Effector CD4-positive, alpha-beta T cell (primary cell): ENCODE results near the gene LY9.
"Not testable (repeated sequence)": the region's sequence is repeated elsewhere in the genome, so short reads cannot be mapped to it uniquely, and the experiment has no call there.

Experiments used
- DNase-seq: peaks from one replicate; pipeline ENCODE4 v3.0.0-alpha.2; 2020

The LY9 gene

GRCh38 chr1:160774886-160775719 lies 20.9 kb upstream of the LY9 start:
- DNase-seq, result no peak

DNA sequence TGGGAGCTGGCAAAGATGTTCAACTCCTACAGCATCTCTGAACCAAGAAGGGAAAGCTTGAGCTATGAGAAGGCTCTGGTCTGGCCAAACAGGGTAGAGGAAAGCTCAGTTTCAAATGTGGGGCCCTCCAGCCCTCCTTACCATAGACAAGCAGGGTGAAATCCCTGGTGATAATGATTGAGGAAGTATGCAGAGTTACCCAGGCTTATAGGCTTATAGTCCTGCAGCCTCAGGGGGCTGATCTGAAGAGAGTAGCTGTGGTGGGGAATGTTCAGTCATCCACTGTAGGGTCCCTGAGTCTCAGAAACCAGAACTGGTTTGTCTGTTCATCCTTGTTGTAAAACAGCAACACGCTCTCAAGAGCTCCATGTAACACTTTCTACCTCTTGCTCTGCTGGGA lies 19.8 kb upstream of the LY9 start:
- DNase-seq, result no peak

- DNase-seq, result no peak
Measured at GRCh38 chr1:160777486-160778089, 18.4 kb upstream of the LY9 start.

DNA sequence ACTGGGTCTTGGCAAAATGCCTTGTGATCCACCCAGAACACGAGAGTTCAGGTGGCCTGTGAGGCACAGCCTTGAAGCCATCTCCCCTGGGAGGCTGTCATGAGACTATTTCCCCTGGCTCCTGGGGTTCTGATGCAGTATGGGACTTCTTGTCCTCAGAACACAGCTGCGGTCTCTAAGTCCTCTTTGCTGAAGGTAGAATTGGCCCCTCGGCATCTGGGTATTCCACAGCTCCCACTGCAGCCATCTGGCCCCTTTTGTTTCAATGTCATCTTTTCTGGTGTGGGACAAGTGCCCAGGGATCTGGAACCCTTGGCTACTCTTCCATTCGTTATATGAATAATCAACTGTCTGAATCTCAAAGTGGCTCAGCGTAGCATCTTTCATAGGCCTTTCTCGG lies 17.0 kb upstream of the LY9 start:
- no peak for DNase-seq

DNA sequence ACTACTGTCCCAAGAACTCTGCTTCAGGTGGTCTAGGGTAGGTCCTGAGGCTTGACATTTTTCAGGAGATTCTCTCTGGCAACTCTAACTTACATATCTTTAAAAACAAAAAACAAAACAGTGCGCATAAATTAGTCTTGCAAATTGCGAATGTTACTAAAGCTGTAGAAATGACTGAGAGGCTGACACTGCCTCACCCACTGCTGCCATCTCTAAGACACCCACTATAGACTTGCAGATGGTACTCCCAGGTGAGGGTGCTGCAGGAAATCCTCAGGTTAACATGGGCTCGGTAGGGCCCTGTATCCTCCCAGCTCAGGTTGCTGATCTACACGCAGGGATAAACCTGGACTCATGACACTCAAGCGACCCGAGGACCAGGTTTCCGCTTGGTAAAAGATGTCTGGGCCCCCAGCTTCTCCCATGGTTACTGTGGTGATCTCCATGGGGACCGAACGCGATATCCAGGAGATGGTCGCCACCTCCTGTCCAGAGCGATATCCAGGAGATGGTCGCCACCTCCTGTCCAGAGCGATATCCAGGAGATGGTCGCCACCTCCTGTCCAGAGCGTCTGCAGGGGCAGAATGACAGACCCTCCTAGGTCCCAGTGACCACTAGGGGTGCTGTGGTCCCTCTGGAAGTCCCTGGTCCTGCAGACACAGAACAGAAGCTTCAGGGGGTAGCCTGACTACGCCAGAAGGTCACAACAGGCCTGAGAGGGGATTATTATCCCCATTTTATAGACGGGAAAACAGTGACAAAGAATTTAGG lies 16.2 kb upstream of the LY9 start:
- DNase-seq, result peak; percentile 26

GRCh38 chr1:160780398-160780755 lies 15.6 kb upstream of the LY9 start:
- DNase-seq, result no peak

DNA sequence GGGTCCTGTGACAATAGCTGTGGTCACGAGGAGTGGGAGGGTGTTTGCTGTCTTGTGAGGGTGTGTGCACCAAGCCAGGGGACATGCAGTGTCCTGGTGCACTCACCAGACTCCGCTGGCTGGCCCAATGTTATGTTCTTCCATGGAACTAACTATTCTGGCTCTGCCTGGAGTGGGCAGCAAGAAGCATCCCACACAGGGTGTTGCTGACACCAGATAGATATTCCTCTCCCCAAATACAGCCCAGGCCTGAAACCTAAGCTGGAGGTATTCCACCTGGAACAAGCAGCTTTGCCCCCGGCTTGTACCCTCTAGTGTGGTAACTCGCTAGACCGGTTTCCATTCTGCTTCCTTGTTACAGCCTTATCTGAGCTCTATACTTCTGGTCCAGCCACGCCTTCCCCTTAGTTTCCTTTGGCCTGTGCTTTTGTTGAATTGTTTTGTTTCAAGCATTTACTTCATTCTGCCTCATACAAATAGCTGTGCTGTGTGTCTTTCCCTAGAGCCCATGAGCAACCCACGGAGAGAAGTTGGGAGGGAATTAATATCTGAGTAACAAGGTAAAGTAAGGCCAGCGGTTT lies 14.7 kb upstream of the LY9 start:
- no peak for DNase-seq

DNA sequence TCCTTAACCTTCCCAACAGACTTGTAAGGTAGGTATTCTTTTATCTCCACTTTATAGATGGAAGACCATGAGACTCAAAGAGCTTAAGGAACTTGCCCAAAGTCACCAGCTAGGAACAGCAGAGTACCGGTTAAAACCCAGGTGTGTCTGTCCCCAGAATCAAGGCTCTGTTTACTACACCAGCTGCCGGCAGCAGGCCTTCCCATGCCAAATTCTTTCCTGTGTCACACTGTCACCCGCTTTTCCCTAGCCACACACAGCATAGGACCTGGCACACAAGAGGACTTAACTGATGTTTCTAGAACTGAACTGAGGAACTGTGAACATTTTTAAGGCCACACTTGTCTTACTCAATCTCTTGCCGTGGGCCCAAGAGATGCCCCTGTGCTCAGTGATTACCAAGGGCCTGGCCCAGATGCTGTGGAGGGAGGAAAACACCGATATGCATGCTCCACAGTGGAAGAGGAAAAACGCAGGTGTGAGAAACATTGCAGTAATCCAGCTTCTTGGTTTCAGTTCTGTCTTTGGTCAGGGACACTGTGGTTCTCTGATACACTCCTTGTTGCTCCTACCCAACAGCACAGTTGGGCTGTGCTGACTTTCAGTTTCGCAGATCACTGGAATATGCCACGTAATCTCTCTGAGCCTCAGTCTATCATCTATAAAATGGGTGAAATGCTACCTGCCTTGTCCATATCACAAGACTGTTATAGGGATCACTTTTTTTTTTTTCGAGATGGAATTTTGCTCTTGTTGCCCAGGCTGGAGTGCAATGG lies 13.9 kb upstream of the LY9 start:
- DNase-seq, result no peak

- DNase-seq, result not testable (repeated sequence)
Measured at GRCh38 chr1:160782988-160783765, 12.8 kb upstream of the LY9 start.

DNA sequence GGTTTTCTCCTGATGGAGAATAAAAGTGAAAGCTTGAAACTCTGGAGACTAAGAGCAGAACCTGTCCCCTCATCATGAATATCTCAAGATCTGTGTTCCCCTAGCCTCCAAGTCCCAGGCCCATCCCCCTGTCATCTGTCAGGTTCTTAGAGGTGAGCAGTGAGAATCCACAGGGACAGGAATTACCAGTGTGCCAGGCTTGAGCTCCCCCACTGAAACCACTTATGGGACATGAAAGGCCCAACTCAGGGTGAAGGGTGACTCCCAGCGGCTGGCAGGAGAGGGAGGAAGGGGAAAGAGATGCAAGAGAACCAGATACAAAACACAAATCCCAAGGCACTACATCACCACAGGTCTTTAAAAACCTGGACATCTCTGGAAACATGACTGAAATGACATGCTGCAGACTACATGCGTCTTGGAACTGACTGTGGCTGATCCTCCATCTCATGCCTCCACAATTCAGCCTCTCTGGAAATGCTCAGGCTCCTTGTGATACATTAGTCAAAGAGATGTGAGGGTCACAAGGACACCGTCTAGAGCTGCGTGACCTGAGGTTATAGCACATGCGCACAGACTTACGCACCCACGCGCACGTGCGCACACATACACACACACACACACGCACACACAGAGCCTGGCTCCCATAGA lies 6.8 kb upstream of the LY9 start:
- DNase-seq, result no peak

DNA sequence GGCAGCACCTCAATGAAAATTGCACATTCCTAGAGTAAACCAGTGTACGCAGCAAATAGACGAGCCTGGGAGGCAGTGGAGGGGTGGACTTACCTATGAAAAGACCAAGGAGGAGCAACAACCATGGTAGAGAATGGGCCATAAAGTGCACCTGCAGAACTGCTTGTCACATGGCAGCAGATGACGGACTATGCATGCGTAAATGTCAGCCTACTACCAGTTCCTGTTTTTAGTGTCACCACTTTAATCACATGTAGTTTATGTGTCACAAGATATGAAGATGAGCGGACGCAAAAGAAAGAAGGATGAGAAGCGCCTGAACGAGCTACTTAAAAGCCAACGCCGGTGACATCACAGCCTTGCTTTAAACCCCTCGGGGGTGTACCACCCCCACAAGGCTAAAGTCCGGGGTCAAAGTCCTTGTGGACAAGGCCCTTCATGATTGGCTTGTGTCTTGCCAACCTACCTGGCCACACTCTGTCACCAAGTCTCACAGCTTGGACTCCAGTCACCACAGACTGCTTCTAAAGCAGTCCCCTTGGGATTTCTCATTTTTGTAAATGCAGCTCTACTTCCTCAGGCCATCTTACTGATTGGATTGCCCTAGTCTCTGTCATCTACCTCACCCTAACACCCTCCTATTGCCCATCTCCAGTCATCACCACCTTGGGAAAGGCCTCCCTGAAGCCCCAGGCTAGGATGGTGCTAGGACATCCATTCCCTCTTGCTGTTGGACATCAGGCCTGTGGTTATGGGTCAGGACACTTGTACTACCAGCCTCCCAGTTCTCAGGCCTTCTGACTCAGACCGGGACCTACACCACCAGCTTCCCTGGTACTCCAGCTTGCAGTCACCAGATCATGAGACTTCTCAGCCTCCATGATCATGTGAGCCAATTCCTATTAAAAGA lies 6.0 kb upstream of the LY9 start:
- no peak for DNase-seq

DNA sequence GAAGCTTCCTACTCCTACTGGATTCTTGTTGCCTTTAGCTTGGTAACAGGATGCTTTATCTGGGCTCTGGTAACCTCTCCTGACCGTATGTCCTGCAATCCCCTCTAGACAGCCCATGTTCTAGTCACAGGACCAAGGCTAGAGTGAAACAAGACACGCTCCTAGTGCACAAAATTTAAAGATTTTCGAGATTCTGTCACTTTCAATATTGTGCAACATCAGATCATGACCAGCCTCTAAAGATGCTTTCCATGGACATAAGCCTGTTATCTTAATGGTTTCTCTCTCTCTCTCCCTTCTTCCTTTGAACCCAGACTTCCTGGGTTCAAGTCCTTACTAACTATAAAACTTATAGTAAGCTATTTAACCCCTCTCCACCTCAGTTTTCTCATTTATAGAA lies 1.6 kb upstream of the LY9 start:
- no peak for DNase-seq

DNA sequence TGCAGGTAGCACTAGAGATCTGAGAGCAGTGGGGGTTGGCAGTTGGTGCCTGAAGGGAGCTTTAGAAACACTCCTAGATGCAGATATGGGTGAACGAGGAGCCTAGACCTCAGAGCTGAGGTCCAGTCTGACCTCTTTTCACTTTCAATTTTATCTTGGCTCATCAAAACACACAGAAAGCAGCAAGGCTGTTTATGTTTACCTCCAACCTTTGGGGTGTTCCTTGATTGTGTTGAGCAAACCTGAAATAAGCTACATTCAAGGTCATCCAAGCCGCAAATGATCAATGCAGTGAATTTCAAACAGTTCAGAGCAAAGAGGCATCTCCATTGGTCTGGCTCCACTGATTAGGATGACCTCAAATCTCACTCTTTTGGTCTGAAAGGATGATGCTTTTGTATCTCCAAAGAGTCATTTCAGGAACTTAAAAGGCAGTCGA lies 1.3 kb downstream of the LY9 start:
- no peak for DNase-seq

GRCh38 chr1:160797861-160798273 lies 1.9 kb downstream of the LY9 start:
- DNase-seq, result peak; percentile 53

DNA sequence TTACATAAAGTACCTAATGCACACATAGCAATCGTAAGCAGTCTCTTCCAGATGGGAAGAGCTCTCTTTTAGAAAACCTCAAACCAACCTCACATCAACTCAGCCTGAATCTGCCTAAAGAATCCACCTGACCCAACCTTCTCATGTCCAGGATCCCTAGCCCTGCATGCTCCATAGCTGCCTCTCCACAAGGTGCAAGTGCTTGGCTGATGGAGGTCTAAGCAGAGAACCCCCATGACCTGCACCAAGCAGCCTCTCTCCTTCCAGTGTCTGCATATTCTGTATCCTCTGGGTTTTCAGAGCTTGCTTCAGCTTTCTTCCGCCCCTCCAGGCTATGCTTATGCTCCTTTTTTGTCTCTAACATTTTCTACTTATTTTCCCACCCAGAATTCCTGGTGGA lies 2.5 kb downstream of the LY9 start:
- DNase-seq, result no peak

GRCh38 chr1:160799641-160800040 lies 3.7 kb downstream of the LY9 start:
- DNase-seq, result no peak

GRCh38 chr1:160800142-160800541 lies 4.2 kb downstream of the LY9 start:
- DNase-seq, result no peak

GRCh38 chr1:160800645-160801408 lies 4.9 kb downstream of the LY9 start:
- no peak for DNase-seq

- no peak for DNase-seq
Measured at GRCh38 chr1:160801836-160802580, 6.0 kb downstream of the LY9 start.
